Endothelial cell of umbilical vein (primary cell): ENCODE measurements around the gene DLGAP4. TPM values are rescaled to one million over a fixed set of nuclear protein-coding genes. Genes with fewer than 3 reads are reported as not detected.

Source experiments
- BruUV-seq: library from RNA; stranded (reverse); fragments of 400-500 nt; replicated peaks from 2 replicates; lab custom pipeline; 2021; lab: Mats Ljungman, UMichigan
- CTCF ChIA-PET: fragments of 300-600, 350-600 bp; sonication (Branson Sonifier 250); formaldehyde crosslinking; loops from one replicate; lab custom pipeline; 2021; ENCODE audit warnings: antibody characterized with exemption, inconsistent platforms; lab: Charles Lee
- POLR2A ChIA-PET: fragments of 300-600, 350-600 bp; sonication (Branson Sonifier 250); formaldehyde crosslinking; loops from one replicate; lab custom pipeline; 2021; ENCODE audit warnings: antibody characterized with exemption, inconsistent platforms; lab: Charles Lee
- DNase-seq: peaks from one replicate; pipeline ENCODE4 v3.0.0-alpha.2; 2011; ENCODE audit warnings: low read depth, low spot score
- FAIRE-seq: peaks from 2 replicates; lab custom pipeline; 2011; peaks lifted over from hg19 to GRCh38; lab: Jason Lieb, UNC
- H2AFZ ChIP-seq: 2 replicates; pipeline ENCODE4 v1.6.0; 2012; ENCODE audit warnings: low read depth, low read length, control low read depth, inconsistent platforms
- H3K27ac ChIP-seq: 2 replicates; pipeline ENCODE4 v1.5.1; 2011; ENCODE audit warnings: low read depth, mild to moderate bottlenecking, control low read depth, low read length, moderate library complexity; ENCODE audit not compliant: insufficient read depth
- H3K27me3 ChIP-seq, 2 experiments: 2 replicates each; pipeline versions ENCODE4 v1.6.0 to v1.6.1; 2011; ENCODE audit warnings: low read length in 2 of 2, mixed read lengths in 1 of 2; ENCODE audit not compliant: control insufficient read depth in 2 of 2, insufficient read depth in 2 of 2
- H3K36me3 ChIP-seq, 2 experiments: 2 replicates in 1 of 2; 3 replicates in 1 of 2; pipeline ENCODE4 v1.5.1; 2011; ENCODE audit warnings: low read length in 2 of 2, mild to moderate bottlenecking in 1 of 2, moderate library complexity in 1 of 2; ENCODE audit not compliant: control insufficient read depth in 2 of 2, insufficient read depth in 2 of 2; ENCODE audit errors: extremely low read depth in 1 of 2
- H3K4me1 ChIP-seq: 3 replicates; pipeline ENCODE4 v1.5.1; 2011; ENCODE audit warnings: mild to moderate bottlenecking, low read length; ENCODE audit not compliant: control insufficient read depth, insufficient read depth; ENCODE audit errors: extremely low read depth
- H3K4me2 ChIP-seq: 2 replicates; pipeline ENCODE4 v1.6.1; 2011; ENCODE audit warnings: low read length, control low read depth, mixed read lengths; ENCODE audit not compliant: insufficient read depth
- H3K4me3 ChIP-seq, 3 experiments: fragments of 200-600 bp in 1 of 3; sonication (generic), shearing (Covaris generic) in 1 of 3; replicated peaks in 1 of 3; 2 replicates each; pipeline ENCODE4 v1.5.1; 2011 to 2016; ENCODE audit warnings: control low read depth in 3 of 3, low read length in 3 of 3, mild to moderate bottlenecking in 2 of 3, inconsistent platforms in 1 of 3, low read depth in 1 of 3, moderate library complexity in 1 of 3; ENCODE audit not compliant: insufficient read depth in 1 of 3
- H3K79me2 ChIP-seq: 2 replicates; pipeline ENCODE4 v1.6.0; 2012; ENCODE audit warnings: low read length, inconsistent platforms; ENCODE audit not compliant: control insufficient read depth, insufficient read depth
- H3K9ac ChIP-seq: replicated peaks from 2 replicates; pipeline ENCODE3; 2011; ENCODE audit warnings: low read length, control low read depth; ENCODE audit not compliant: insufficient read depth; ENCODE audit errors: extremely low read depth
- H3K9me1 ChIP-seq: replicated peaks from 3 replicates; pipeline ENCODE4 v1.6.0; 2011; ENCODE audit warnings: mild to moderate bottlenecking, low read length; ENCODE audit not compliant: control insufficient read depth, insufficient read depth; ENCODE audit errors: extremely low read depth
- H3K9me3 ChIP-seq: replicated peaks from 2 replicates; pipeline ENCODE4 v1.5.1; 2012; ENCODE audit warnings: low read length, inconsistent platforms; ENCODE audit not compliant: control insufficient read depth, insufficient read depth
- H4K20me1 ChIP-seq: replicated peaks from 2 replicates; pipeline ENCODE3; 2011; ENCODE audit warnings: mild to moderate bottlenecking, low read length; ENCODE audit not compliant: control insufficient read depth, insufficient read depth; ENCODE audit errors: extremely low read depth
- EZH2 ChIP-seq: IDR thresholded peaks from 2 replicates; pipeline ENCODE4 v1.6.1; 2012; ENCODE audit warnings: borderline replicate concordance, low read depth, mild to moderate bottlenecking, moderate library complexity, low read length, inconsistent platforms; ENCODE audit not compliant: severe bottlenecking
- FOS ChIP-seq: IDR thresholded peaks from 2 replicates; pipeline ENCODE4 v1.6.1; 2011; ENCODE audit warnings: mild to moderate bottlenecking, low read length, moderate library complexity, borderline replicate concordance; ENCODE audit not compliant: insufficient read depth
- GATA2 ChIP-seq: IDR thresholded peaks from 2 replicates; pipeline ENCODE4 v1.7.0; 2011; ENCODE audit warnings: low read depth, mild to moderate bottlenecking, moderate library complexity, mixed read lengths, low read length; ENCODE audit not compliant: insufficient read length, insufficient read depth
- JUN ChIP-seq: IDR thresholded peaks from 2 replicates; pipeline ENCODE4 v1.6.1; 2011; ENCODE audit warnings: borderline replicate concordance, low read depth; ENCODE audit not compliant: insufficient read length, insufficient read depth
- MAX ChIP-seq: IDR thresholded peaks from 2 replicates; pipeline ENCODE4 v1.6.1; 2011; ENCODE audit not compliant: insufficient read depth, insufficient read length
- MYC ChIP-seq: IDR thresholded peaks from one replicate; pipeline ENCODE4 v1.6.1; 2011; ENCODE audit warnings: mild to moderate bottlenecking, low read depth, low read length
- POLR2A ChIP-seq: IDR thresholded peaks from 2 replicates; pipeline ENCODE4 v1.6.1; 2012; ENCODE audit warnings: low read depth, mild to moderate bottlenecking, control low read depth, low read length
- POLR2AphosphoS5 ChIP-seq: IDR thresholded peaks from 2 replicates; pipeline ENCODE4 v1.6.1; 2012; ENCODE audit warnings: low read depth, mild to moderate bottlenecking, control low read depth, low read length, moderate library complexity; ENCODE audit not compliant: insufficient read depth
- dilution Hi-C: fragments of 300-500 bp; cut with MboI; formaldehyde crosslinking; loops from one replicate; pipeline ENCODE4 v1.15.0; 2019; ENCODE audit warnings: low sequenced_read_pairs; ENCODE audit not compliant: extremely low pct_ligation_motif_present
- intact Hi-C: fragments of 100-400 bp; cut with micrococcal nuclease; formaldehyde crosslinking; loops from one replicate; pipeline ENCODE4 v1.10.0; 2022
- polyA plus RNA-seq, 4 experiments: library from polyadenylated mRNA; depleted of rRNA in 3 of 4; stranded (reverse) in 3 of 4; unstranded in 1 of 4; fragments of >200 nt; gene quantifications; 2 replicates each; pipeline versions ENCODE4 v1.2.1 to v1.2.3, GENCODE V29; 2011 to 2012; ENCODE audit warnings: missing spikeins in 1 of 4
- total RNA-seq: library from RNA; stranded (reverse); gene quantifications from 2 replicates; pipeline ENCODE4 v1.2.3, GENCODE V29; 2021
- TF ChIP-seq, protein P1 (sequence below), 2 donors: IDR thresholded peaks; 1 replicate in 1 of 2; 2 replicates in 1 of 2; pipeline ENCODE4 v1.5.1; 2011; ENCODE audit warnings: low read length in 2 of 2, mild to moderate bottlenecking in 2 of 2, moderate library complexity in 2 of 2, control low read depth in 1 of 2, inconsistent platforms in 1 of 2, low read depth in 1 of 2; ENCODE audit not compliant: insufficient read depth in 1 of 2; ENCODE audit errors: extremely low read depth in 1 of 2

Gene DLGAP4
- total and polyA plus RNA-seq, 2 donors (not counting 3 experiments of a cell fraction or from before 2014, with no cell fraction given) = 57.5 to 125 TPM

GRCh38 chr20:36279776-36280175, 26.4 kb upstream of the DLGAP4 start:
- peaks cover 0 to 2% of the 10 kb centered on the region in 2 experiments for H3K27me3 ChIP-seq
- POLR2A ChIA-PET = no interaction called here
- no peaks in the 10 kb centered on the region for H3K9me3 ChIP-seq
- H3K36me3 ChIP-seq = no peaks in the 10 kb centered on the region
- CTCF ChIA-PET = interaction anchor here (1.1 to 2.1 kb wide), 2 partner anchors 11 to 160 kb away, joined by 3 to 7 read pairs; no protein-coding TSS in a partner anchor
- intact Hi-C loops = loop anchor here (10.0 kb wide), 1 partner anchor 115 kb away; no protein-coding TSS in a partner anchor
- H3K4me1 ChIP-seq = no peaks in the 10 kb centered on the region
- H3K4me3 ChIP-seq = no peak overlapping the region
- FAIRE-seq (no peak), DNase-seq (no peak)
- dilution Hi-C loops = no loop called here
- no peak overlapping the region for H3K4me2 ChIP-seq
- BruUV-seq = no TSS peak
- no peaks in the 10 kb centered on the region for H3K9me1 ChIP-seq
- H4K20me1 ChIP-seq = no peaks in the 10 kb centered on the region
- no peak overlapping the region for H2AFZ ChIP-seq
- no peak overlapping the region for H3K9ac ChIP-seq
- H3K27ac ChIP-seq = no peak overlapping the region
- TF ChIP-seq POLR2A = no peak
- no peak for TF ChIP-seq JUN
- TF ChIP-seq POLR2AphosphoS5 = no peak
- TF ChIP-seq, protein P1, sequence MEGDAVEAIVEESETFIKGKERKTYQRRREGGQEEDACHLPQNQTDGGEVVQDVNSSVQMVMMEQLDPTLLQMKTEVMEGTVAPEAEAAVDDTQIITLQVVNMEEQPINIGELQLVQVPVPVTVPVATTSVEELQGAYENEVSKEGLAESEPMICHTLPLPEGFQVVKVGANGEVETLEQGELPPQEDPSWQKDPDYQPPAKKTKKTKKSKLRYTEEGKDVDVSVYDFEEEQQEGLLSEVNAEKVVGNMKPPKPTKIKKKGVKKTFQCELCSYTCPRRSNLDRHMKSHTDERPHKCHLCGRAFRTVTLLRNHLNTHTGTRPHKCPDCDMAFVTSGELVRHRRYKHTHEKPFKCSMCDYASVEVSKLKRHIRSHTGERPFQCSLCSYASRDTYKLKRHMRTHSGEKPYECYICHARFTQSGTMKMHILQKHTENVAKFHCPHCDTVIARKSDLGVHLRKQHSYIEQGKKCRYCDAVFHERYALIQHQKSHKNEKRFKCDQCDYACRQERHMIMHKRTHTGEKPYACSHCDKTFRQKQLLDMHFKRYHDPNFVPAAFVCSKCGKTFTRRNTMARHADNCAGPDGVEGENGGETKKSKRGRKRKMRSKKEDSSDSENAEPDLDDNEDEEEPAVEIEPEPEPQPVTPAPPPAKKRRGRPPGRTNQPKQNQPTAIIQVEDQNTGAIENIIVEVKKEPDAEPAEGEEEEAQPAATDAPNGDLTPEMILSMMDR (IDR thresholded peaks at IDR 0.05; ENCODE audit: extremely low read depth in 1 of 2, insufficient read depth in 1 of 2, low read depth in 1 of 2, low read length in 2 of 2) = no peak
- TF ChIP-seq GATA2 = no peak
- no peak for TF ChIP-seq EZH2
- TF ChIP-seq MYC = no peak
- no peak for TF ChIP-seq FOS
- TF ChIP-seq MAX = no peak
- H3K79me2 ChIP-seq = no peaks in the 10 kb centered on the region
